Measurements from ENCODE around the gene FNTB. TPM values are rescaled to one million over a fixed set of nuclear protein-coding genes. Genes with fewer than 3 reads are reported as not detected.

FNTB gene
- total and polyA plus RNA-seq, 2 experiments from 2014 or later = 18.1 to 24.3 TPM

GRCh38 chr14:65054471-65055085, 67.9 kb downstream of the FNTB start:
- no peak for DNase-seq (ENCODE audit: low spot score)
- no peaks in the 10 kb centered on the region for H3K9me3 ChIP-seq (ENCODE audit: low read depth)
- H3K4me1 ChIP-seq (ENCODE audit: insufficient read depth) = no peaks in the 10 kb centered on the region
- TF ChIP-seq CTCF (IDR thresholded peaks at IDR 0.05; ENCODE audit: poor library complexity) (no peak), EZH2 (IDR thresholded peaks at IDR 0.05; ENCODE audit: borderline replicate concordance) (no peak), EZH2phosphoT487 (IDR thresholded peaks at IDR 0.05; ENCODE audit: low read depth, severe bottlenecking, unreplicated experiment) (no peak)
- no peak overlapping the region for H2AFZ ChIP-seq
- H4K20me1 ChIP-seq (ENCODE audit: insufficient read depth, poor library complexity, severe bottlenecking) = no peaks in the 10 kb centered on the region
- no peak overlapping the region for H3K4me3 ChIP-seq
- no peak overlapping the region for H3K4me2 ChIP-seq
- no peak overlapping the region for H3K27ac ChIP-seq
- no peaks in the 10 kb centered on the region for H3K79me2 ChIP-seq
- H3K27me3 ChIP-seq = no peaks in the 10 kb centered on the region
- H3K9me2 ChIP-seq (replicated peaks; ENCODE audit: insufficient read depth) = no peaks in the 10 kb centered on the region
- WGBS (ENCODE audit: low lambda C conversion rate, missing lambda C conversion rate) = 90% methylated on average over 23 of the region's 23 CpGs
- no peaks in the 10 kb centered on the region for H3K36me3 ChIP-seq (replicated peaks; ENCODE audit: insufficient read depth, low read depth)

GRCh38 chr14:65057695-65058094, 71.0 kb downstream of the FNTB start:
- Histone ChIP-seq H3K27ac (no peak overlapping the region), H4K20me1 (ENCODE audit: insufficient read depth, poor library complexity, severe bottlenecking) (no peaks in the 10 kb centered on the region), H2AFZ (no peak overlapping the region), H3K4me3 (no peak overlapping the region), H3K27me3 (no peaks in the 10 kb centered on the region), H3K9me2 (replicated peaks; ENCODE audit: insufficient read depth) (no peaks in the 10 kb centered on the region), H3K79me2 (no peaks in the 10 kb centered on the region), H3K36me3 (replicated peaks; ENCODE audit: insufficient read depth, low read depth) (no peaks in the 10 kb centered on the region), H3K9me3 (ENCODE audit: low read depth) (no peaks in the 10 kb centered on the region), H3K4me2 (no peak overlapping the region), H3K4me1 (ENCODE audit: insufficient read depth) (no peaks in the 10 kb centered on the region)
- DNase-seq (ENCODE audit: low spot score) = no peak
- TF ChIP-seq EZH2phosphoT487 (IDR thresholded peaks at IDR 0.05; ENCODE audit: low read depth, severe bottlenecking, unreplicated experiment) (no peak), CTCF (IDR thresholded peaks at IDR 0.05; ENCODE audit: poor library complexity) (no peak), EZH2 (IDR thresholded peaks at IDR 0.05; ENCODE audit: borderline replicate concordance) (no peak)

GRCh38 chr14:65062096-65063075, 75.7 kb downstream of the FNTB start:
- no peaks in the 10 kb centered on the region for H3K9me2 ChIP-seq (replicated peaks; ENCODE audit: insufficient read depth)
- no peaks in the 10 kb centered on the region for H3K79me2 ChIP-seq
- H4K20me1 ChIP-seq (ENCODE audit: insufficient read depth, poor library complexity, severe bottlenecking) = no peaks in the 10 kb centered on the region
- no peaks in the 10 kb centered on the region for H3K9me3 ChIP-seq (ENCODE audit: low read depth)
- H3K4me3 ChIP-seq = no peak overlapping the region
- H3K27ac ChIP-seq = no peak overlapping the region
- no peaks in the 10 kb centered on the region for H3K27me3 ChIP-seq
- H3K36me3 ChIP-seq (replicated peaks; ENCODE audit: insufficient read depth, low read depth) = no peaks in the 10 kb centered on the region
- H3K4me1 ChIP-seq (ENCODE audit: insufficient read depth) = no peaks in the 10 kb centered on the region
- no peak overlapping the region for H3K4me2 ChIP-seq
- no peak for TF ChIP-seq EZH2phosphoT487 (IDR thresholded peaks at IDR 0.05; ENCODE audit: low read depth, severe bottlenecking, unreplicated experiment)
- TF ChIP-seq CTCF (IDR thresholded peaks at IDR 0.05; ENCODE audit: poor library complexity) = no peak
- TF ChIP-seq EZH2 (IDR thresholded peaks at IDR 0.05; ENCODE audit: borderline replicate concordance) = no peak
- DNase-seq (ENCODE audit: low spot score) = no peak
- WGBS (ENCODE audit: low lambda C conversion rate, missing lambda C conversion rate) = 96% methylated on average over 16 of the region's 16 CpGs
- no peak overlapping the region for H2AFZ ChIP-seq

Data from hepatocyte (in vitro differentiated cells).